ENCODE data around the gene FAM78A. TPM values are rescaled to one million over a fixed set of nuclear protein-coding genes. Genes with fewer than 3 reads are reported as not detected.

FAM78A gene
- total RNA-seq, 6 donors from 2014 or later, result 4.5 to 19.1 (median 9.3) TPM

GRCh38 chr9:131280660-131281059, 4.3 kb upstream of the FAM78A start:
- Histone ChIP-seq H3K4me3 (no peak overlapping the region), H3K36me3 (no peaks in the 10 kb centered on the region), H3K27ac (no peak overlapping the region), H3K4me1 (peaks cover 9 to 40% (median 19%) of the 10 kb centered on the region in 4 donors), H3K9me3 (no peaks in the 10 kb centered on the region), H3K27me3 (peaks cover 0 to 18% (median 5%) of the 10 kb centered on the region in 4 donors)
- DNase-seq, result no peak
- ATAC-seq (ENCODE audit: low FRiP score in 2 of 2), result no peak
- 93 to 94% methylated on average over 2 to 3 of the region's 3 CpGs for WGBS, 2 donors
- TF ChIP-seq POLR2AphosphoS5 (IDR thresholded peaks at IDR 0.05) (no peak), POLR2A (IDR thresholded peaks at IDR 0.05) (no peak), EP300 (IDR thresholded peaks at IDR 0.05) (no peak), CTCF (IDR thresholded peaks at IDR 0.05) (no peak)

GRCh38 chr9:131279863-131280570, 3.7 kb upstream of the FAM78A start:
- H3K36me3 ChIP-seq, result no peaks in the 10 kb centered on the region
- H3K4me3 ChIP-seq, result no peak overlapping the region
- peak in 1 of 2 donors; percentile 67 for DNase-seq
- peaks cover 0 to 18% (median 5%) of the 10 kb centered on the region in 4 donors for H3K27me3 ChIP-seq
- no peaks in the 10 kb centered on the region for H3K9me3 ChIP-seq
- no peak for ATAC-seq (ENCODE audit: low FRiP score in 2 of 2)
- TF ChIP-seq EP300 (IDR thresholded peaks at IDR 0.05) (no peak), POLR2AphosphoS5 (IDR thresholded peaks at IDR 0.05) (no peak), POLR2A (IDR thresholded peaks at IDR 0.05) (no peak), CTCF (IDR thresholded peaks at IDR 0.05) (no peak)
- H3K27ac ChIP-seq, result no peak overlapping the region
- 70 to 81% methylated on average over 17 to 19 of the region's 19 CpGs for WGBS, 2 donors
- H3K4me1 ChIP-seq, result peaks cover 9 to 40% (median 19%) of the 10 kb centered on the region in 4 donors

GRCh38 chr9:131279196-131279862, 3.0 kb upstream of the FAM78A start:
- TF ChIP-seq POLR2AphosphoS5 (IDR thresholded peaks at IDR 0.05) (no peak), POLR2A (IDR thresholded peaks at IDR 0.05) (no peak), CTCF (IDR thresholded peaks at IDR 0.05) (no peak), EP300 (IDR thresholded peaks at IDR 0.05) (no peak)
- ATAC-seq (ENCODE audit: low FRiP score in 2 of 2), result no peak
- Histone ChIP-seq H3K9me3 (no peaks in the 10 kb centered on the region), H3K36me3 (no peaks in the 10 kb centered on the region), H3K4me1 (peaks cover 9 to 46% (median 20%) of the 10 kb centered on the region in 4 donors), H3K4me3 (no peak overlapping the region), H3K27me3 (peaks cover 0 to 18% (median 5%) of the 10 kb centered on the region in 4 donors), H3K27ac (no peak overlapping the region)
- 83 to 85% methylated on average over 6 to 11 of the region's 11 CpGs for WGBS, 2 donors
- DNase-seq, result peak in 1 of 2 donors; percentile 45

- peaks cover 12 to 51% (median 24%) of the 10 kb centered on the region in 4 donors for H3K4me1 ChIP-seq
- DNase-seq (peak in 1 of 2 donors; percentile 58), ATAC-seq (ENCODE audit: low FRiP score in 2 of 2) (peak in 1 of 2 donors; percentile 2)
- peak overlapping the region in 2 of 4 donors; percentile 56 to 93 for H3K27ac ChIP-seq
- no peaks in the 10 kb centered on the region for H3K9me3 ChIP-seq
- TF ChIP-seq POLR2A (IDR thresholded peaks at IDR 0.05) (no peak), POLR2AphosphoS5 (IDR thresholded peaks at IDR 0.05) (no peak), EP300 (IDR thresholded peaks at IDR 0.05) (no peak), CTCF (IDR thresholded peaks at IDR 0.05) (no peak)
- H3K4me3 ChIP-seq, result no peak overlapping the region
- peaks cover 0 to 18% (median 5%) of the 10 kb centered on the region in 4 donors for H3K27me3 ChIP-seq
- WGBS, 2 donors, result 49 to 52% methylated on average over 5 to 10 of the region's 10 CpGs
- H3K36me3 ChIP-seq, result no peaks in the 10 kb centered on the region
Measured at GRCh38 chr9:131278702-131279111, 2.4 kb upstream of the FAM78A start.
